GM23338 (cell line): Measurements from ENCODE around the gene NAA30. TPM values are rescaled to one million over a fixed set of nuclear protein-coding genes. Genes with fewer than 3 reads are reported as not detected.
"Not testable (repeated sequence)": the region's sequence is repeated elsewhere in the genome, so short reads cannot be mapped to it uniquely, and the experiment has no call there.

Experiments
- ATAC-seq: fragments of 200-7000 bp; cut with Tn5 transposase; 3 replicates; pipeline ENCODE4 v1.9.1; 2020
- DNase-seq: peaks from one replicate; pipeline ENCODE4 v3.0.0-alpha.2; 2015; ENCODE audit warnings: low spot score
- H2AFZ ChIP-seq: fragments of 200-600 bp; sonication (generic); 2 replicates; pipeline ENCODE4 v1.8.0; 2016; ENCODE audit warnings: antibody characterized with exemption, mild to moderate bottlenecking, moderate library complexity
- H3F3A ChIP-seq: fragments of 200-600 bp; sonication (generic); replicated peaks from 2 replicates; pipeline ENCODE4 v1.8.0; 2017; ENCODE audit warnings: antibody characterized with exemption, mixed run types, low read depth
- H3K27ac ChIP-seq: fragments of 200-600 bp; sonication (generic); 2 replicates; pipeline ENCODE4 v1.6.1; 2016; ENCODE audit warnings: low read depth
- H3K27me3 ChIP-seq: fragments of 200-600 bp; sonication (generic); 2 replicates; pipeline ENCODE4 v1.8.0; 2016; ENCODE audit warnings: mild to moderate bottlenecking, mixed run types, moderate library complexity; ENCODE audit not compliant: insufficient read depth
- H3K36me3 ChIP-seq: fragments of 200-600 bp; sonication (generic); 2 replicates; pipeline ENCODE4 v1.8.0; 2016; ENCODE audit warnings: mild to moderate bottlenecking; ENCODE audit not compliant: insufficient read depth
- H3K4me1 ChIP-seq: fragments of 200-600 bp; sonication (generic); 2 replicates; pipeline ENCODE4 v1.8.0; 2016; ENCODE audit warnings: mild to moderate bottlenecking, moderate library complexity; ENCODE audit not compliant: insufficient read depth
- H3K4me2 ChIP-seq: fragments of 200-600 bp; sonication (generic); 2 replicates; pipeline ENCODE4 v1.7.1; 2017; ENCODE audit warnings: mixed run types
- H3K4me3 ChIP-seq: fragments of 200-600 bp; sonication (generic); 2 replicates; pipeline ENCODE4 v1.6.1; 2016; ENCODE audit warnings: mixed run types
- H3K79me2 ChIP-seq: fragments of 200-600 bp; sonication (generic); replicated peaks from 2 replicates; pipeline ENCODE4 v1.8.0; 2017; ENCODE audit warnings: mild to moderate bottlenecking; ENCODE audit not compliant: insufficient read depth
- H3K9me2 ChIP-seq: fragments of 200-600 bp; sonication (generic); 2 replicates; pipeline ENCODE4 v1.8.0; 2017; ENCODE audit not compliant: insufficient read depth
- H4K20me1 ChIP-seq: fragments of 200-600 bp; sonication (generic); replicated peaks from 2 replicates; pipeline ENCODE4 v1.8.0; 2017; ENCODE audit warnings: mild to moderate bottlenecking; ENCODE audit not compliant: insufficient read depth
- H3K27ac Mint-ChIP-seq: 2 replicates; pipeline ENCODE4 v1.8.0; 2020; ENCODE audit warnings: inconsistent platforms, mild to moderate bottlenecking, moderate library complexity, mixed read lengths
- H3K27me3 Mint-ChIP-seq: 3 replicates; pipeline ENCODE4 v1.8.0; 2022; ENCODE audit warnings: low read depth, mild to moderate bottlenecking, moderate library complexity, mixed read lengths, inconsistent platforms; ENCODE audit not compliant: insufficient read depth, poor library complexity
- H3K36me3 Mint-ChIP-seq: 3 replicates; pipeline ENCODE4 v1.8.0; 2021; ENCODE audit warnings: low read depth, mild to moderate bottlenecking, inconsistent platforms, moderate library complexity, mixed read lengths
- H3K4me1 Mint-ChIP-seq: 3 replicates; pipeline ENCODE4 v1.8.0; 2020; ENCODE audit warnings: mild to moderate bottlenecking, inconsistent platforms, mixed read lengths
- H3K4me3 Mint-ChIP-seq: 3 replicates; pipeline ENCODE4 v1.8.0; 2021; ENCODE audit warnings: moderate library complexity, mild to moderate bottlenecking, inconsistent platforms, mixed read lengths
- H3K9me3 Mint-ChIP-seq: 3 replicates; pipeline ENCODE4 v1.8.0; 2020; ENCODE audit warnings: moderate library complexity, mild to moderate bottlenecking, inconsistent platforms, mixed read lengths
- ETS1 ChIP-seq: IDR thresholded peaks from 2 replicates; pipeline ENCODE4 v1.6.1; 2016; ENCODE audit warnings: antibody characterized with exemption
- EZH2 ChIP-seq: fragments of 200-600 bp; sonication (generic); IDR thresholded peaks from one replicate; pipeline ENCODE4 v1.8.0; 2017; ENCODE audit warnings: antibody characterized with exemption, mild to moderate bottlenecking, low read depth; ENCODE audit not compliant: unreplicated experiment
- NANOG ChIP-seq: IDR thresholded peaks from 2 replicates; pipeline ENCODE4 v1.6.1; 2016; ENCODE audit warnings: antibody characterized with exemption, borderline replicate concordance
- POLR2AphosphoS5 ChIP-seq: IDR thresholded peaks from 2 replicates; pipeline ENCODE4 v1.6.1; 2016; ENCODE audit warnings: antibody characterized with exemption, low read depth
- REST ChIP-seq: IDR thresholded peaks from one replicate; pipeline ENCODE4 v1.6.1; 2018; ENCODE audit warnings: antibody characterized with exemption; ENCODE audit not compliant: unreplicated experiment
- ZNF331 ChIP-seq: fragments of 250-450 bp; sonication (Bioruptor Pico); IDR thresholded peaks from 2 replicates; pipeline ENCODE4 v1.5.0; 2020; ENCODE audit warnings: low read depth, mild to moderate bottlenecking, moderate library complexity
- long read RNA-seq: library from polyadenylated mRNA; unstranded; transcript quantifications from one replicate; pipeline ENCODE4 v2.0.0, GENCODE V29; 2020; ENCODE audit not compliant: unreplicated experiment
- polyA plus RNA-seq: library from polyadenylated mRNA; unstranded; fragments of >200 nt; fragmentation: Nextera tagmentation; extraction: Ambion mirVana; gene quantifications from 2 replicates; pipeline ENCODE4 v1.2.1, GENCODE V29; 2016
- total RNA-seq: library from RNA; depleted of rRNA; stranded (reverse); fragments of >200 nt; shearing (Covaris generic); gene quantifications from 2 replicates; pipeline ENCODE4 v1.2.3, GENCODE V29; 2014; rRNA removed

The NAA30 gene
- 27.1 and 36.4 TPM in 2 replicates for total RNA-seq
- 7.1 and 7.5 TPM in 2 replicates for polyA plus RNA-seq
- long read RNA-seq, full-length matches to known transcripts: 3 of 4 reads
- long read RNA-seq, partial matches to known transcripts: 1 of 4 reads
- long read RNA-seq, other reads (novel, unspliced or antisense): 0 of 4 reads

GRCh38 chr14:57390037-57390805, at the start of gene NAA30:
Gene NAA30 (plus strand): TSS chr14:57390586. CDS start chr14:57390958, 372 bp downstream.
- Histone ChIP-seq H3K4me3 (peak within 1 kb of the TSS; percentile 91), H3K9me2 (no peaks in the 10 kb centered on the region), H3F3A (no peaks in the 10 kb centered on the region), H3K36me3 (no peaks in the 10 kb centered on the region), H4K20me1 (peaks cover 6% of the 10 kb centered on the region; the same call in 1 of the 2 replicates), H3K4me1 (peaks cover 18% of the 10 kb centered on the region), H3K4me2 (peak within 1 kb of the TSS; percentile 93), H3K27me3 (no peaks in the 10 kb centered on the region), H3K27ac (peak within 1 kb of the TSS; percentile 89), H3K79me2 (peaks cover 40% of the 10 kb centered on the region), H2AFZ (peak within 1 kb of the TSS; percentile 98)
- Mint-ChIP-seq H3K27me3 (peaks cover 2% of the 10 kb centered on the region), H3K4me3 (peak within 1 kb of the TSS; percentile 93), H3K4me1 (peaks cover 27% of the 10 kb centered on the region), H3K9me3 (no peaks in the 10 kb centered on the region; the same call in 2 of the 3 replicates), H3K36me3 (peaks cover 14% of the 10 kb centered on the region; the same call in 2 of the 3 replicates), H3K27ac (peak within 1 kb of the TSS; percentile 89)
- ATAC-seq (peak; percentile 82), DNase-seq (peak; percentile 97)
- TF ChIP-seq POLR2AphosphoS5 (peak; percentile 85), EZH2 (no peak), NANOG (no peak), ZNF331 (CRISPR knock-in tag) (no peak), REST (no peak), ETS1 (no peak)

GRCh38 chr14:57343545-57344297, 46.7 kb upstream of the NAA30 start:
- H3K4me3 ChIP-seq: peak overlapping the region; percentile 55
- not testable (repeated sequence) for H3K36me3 ChIP-seq, H3K4me1 Mint-ChIP-seq, H3K27me3 Mint-ChIP-seq, H3K4me1 ChIP-seq, H3K36me3 Mint-ChIP-seq, ATAC-seq, H3F3A ChIP-seq, H3K27ac ChIP-seq, H3K9me2 ChIP-seq, H3K27me3 ChIP-seq, H3K79me2 ChIP-seq, H4K20me1 ChIP-seq
- Mint-ChIP-seq H3K27ac (peak overlapping the region; percentile 96), H3K4me3 (peak overlapping the region; percentile 83), H3K9me3 (peaks cover 19% of the 10 kb centered on the region; the same call in 2 of the 3 replicates)
- peak overlapping the region; percentile 64 for H3K4me2 ChIP-seq
- DNase-seq: peak; percentile 26
- peak overlapping the region; percentile 78; the same call in 1 of the 2 replicates for H2AFZ ChIP-seq
